H1 (cell line): ENCODE results near the gene CDKL5. TPM values are rescaled to one million over a fixed set of nuclear protein-coding genes. Genes with fewer than 3 reads are reported as not detected.
"Not testable (repeated sequence)": the region's sequence is repeated elsewhere in the genome, so short reads cannot be mapped to it uniquely, and the experiment has no call there.

Source experiments
- CTCF ChIA-PET: fragments of 300-600 bp; sonication (Branson Sonifier 250); formaldehyde crosslinking; loops from one replicate; lab custom pipeline; 2021; ENCODE audit not compliant: partially characterized antibody; lab: Charles Lee
- POLR2A ChIA-PET: fragments of 300-600 bp; sonication (Branson Sonifier 250); formaldehyde crosslinking; loops from one replicate; lab custom pipeline; 2021; ENCODE audit warnings: inconsistent platforms; ENCODE audit not compliant: partially characterized antibody; lab: Charles Lee
- DNase-seq, 2 experiments: peaks; one replicate each; pipeline versions ENCODE4 v3.0.0 to v3.0.0-alpha.2; 2010 to 2022; ENCODE audit warnings: low spot score in 2 of 2, low read depth in 1 of 2, mixed read lengths in 1 of 2
- FAIRE-seq: peaks from 2 replicates; lab custom pipeline; 2011; peaks lifted over from hg19 to GRCh38; lab: Jason Lieb, UNC
- H2AFZ ChIP-seq: 2 replicates; pipeline ENCODE4 v1.8.1; 2012; ENCODE audit warnings: low read length, inconsistent platforms
- H2AK5ac ChIP-seq: 2 replicates; pipeline ENCODE4 v1.6.1; 2013; ENCODE audit warnings: low read depth, low read length
- H2BK120ac ChIP-seq: replicated peaks from 2 replicates; pipeline ENCODE3; 2013; ENCODE audit warnings: low read depth, low read length, inconsistent platforms
- H2BK12ac ChIP-seq: 2 replicates; pipeline ENCODE4 v1.6.1; 2013; ENCODE audit warnings: low read depth, low read length
- H2BK15ac ChIP-seq: 2 replicates; pipeline ENCODE4 v1.6.1; 2013; ENCODE audit warnings: low read length
- H2BK20ac ChIP-seq: 2 replicates; pipeline ENCODE4 v1.6.1; 2013; ENCODE audit warnings: low read length
- H2BK5ac ChIP-seq: 2 replicates; pipeline ENCODE4 v1.6.1; 2013; ENCODE audit warnings: low read depth, low read length
- H3K14ac ChIP-seq: 2 replicates; pipeline ENCODE4 v1.6.1; 2013; ENCODE audit warnings: inconsistent platforms; ENCODE audit not compliant: insufficient read length
- H3K18ac ChIP-seq: 2 replicates; pipeline ENCODE4 v1.6.1; 2013; ENCODE audit warnings: low read length; ENCODE audit errors: extremely low read depth
- H3K23ac ChIP-seq: 2 replicates; pipeline ENCODE4 v1.6.1; 2013; ENCODE audit warnings: inconsistent platforms; ENCODE audit not compliant: insufficient read length
- H3K23me2 ChIP-seq: 2 replicates; pipeline ENCODE4 v1.6.1; 2013; ENCODE audit warnings: low read depth, low read length
- H3K27ac ChIP-seq: 2 replicates; pipeline ENCODE4 v1.6.1; 2011; ENCODE audit warnings: low read depth, low read length, inconsistent platforms
- H3K27me3 ChIP-seq, 4 experiments: replicated peaks in 1 of 4; 1 replicate in 1 of 4; 2 replicates in 3 of 4; pipeline versions ENCODE4 v1.6.1 to v1.8.1; 2011 to 2013; ENCODE audit warnings: low read length in 3 of 4, mild to moderate bottlenecking in 3 of 4, inconsistent platforms in 2 of 4, mixed read lengths in 2 of 4, moderate library complexity in 1 of 4; ENCODE audit not compliant: control insufficient read depth in 3 of 4, insufficient read depth in 3 of 4; ENCODE audit errors: extremely low read depth in 1 of 4
- H3K36me3 ChIP-seq, 4 experiments: 2 replicates each; pipeline versions ENCODE4 v1.6.1 to v1.8.1; 2011 to 2013; ENCODE audit warnings: mild to moderate bottlenecking in 4 of 4, low read length in 3 of 4, moderate library complexity in 2 of 4, control low read depth in 1 of 4, inconsistent platforms in 1 of 4; ENCODE audit not compliant: insufficient read depth in 4 of 4, control insufficient read depth in 2 of 4
- H3K4ac ChIP-seq: replicated peaks from 2 replicates; pipeline ENCODE3; 2013; ENCODE audit warnings: low read length, low read depth, mixed read lengths, inconsistent platforms; ENCODE audit not compliant: insufficient read length
- H3K4me1 ChIP-seq, 4 experiments: replicated peaks in 1 of 4; 1 replicate in 1 of 4; 2 replicates in 3 of 4; pipeline versions ENCODE4 v1.6.1 to v1.8.1; 2011 to 2013; ENCODE audit warnings: low read length in 3 of 4, inconsistent platforms in 2 of 4, mixed read lengths in 1 of 4; ENCODE audit not compliant: insufficient read depth in 4 of 4, control insufficient read depth in 3 of 4
- H3K4me2 ChIP-seq, 2 experiments: 2 replicates each; pipeline versions ENCODE4 v1.6.1 to v1.8.1; 2011 to 2013; ENCODE audit warnings: low read depth in 2 of 2, low read length in 2 of 2, control low read depth in 1 of 2, inconsistent platforms in 1 of 2, mild to moderate bottlenecking in 1 of 2; ENCODE audit not compliant: insufficient read depth in 1 of 2
- H3K4me3 ChIP-seq, 4 experiments: fragments of 200-600, 300-600 bp in 1 of 4; sonication (generic), shearing (Covaris generic), sonication (Bioruptor Twin) in 1 of 4; 2 replicates each; pipeline versions ENCODE4 v1.5.1 to v1.8.1; 2011 to 2016; ENCODE audit warnings: low read length in 4 of 4, low read depth in 3 of 4, control low read depth in 2 of 4, inconsistent platforms in 2 of 4, mild to moderate bottlenecking in 2 of 4, mixed read lengths in 1 of 4, moderate library complexity in 1 of 4; ENCODE audit not compliant: insufficient read depth in 2 of 4; ENCODE audit errors: extremely low read depth in 1 of 4
- H3K56ac ChIP-seq: replicated peaks from 2 replicates; pipeline ENCODE3; 2013; ENCODE audit warnings: low read depth, mild to moderate bottlenecking, mixed read lengths, low read length, inconsistent platforms; ENCODE audit not compliant: insufficient read length
- H3K79me1 ChIP-seq: 2 replicates; pipeline ENCODE4 v1.6.1; 2013; ENCODE audit warnings: low read depth, low read length, control low read depth
- H3K79me2 ChIP-seq, 2 experiments: 2 replicates each; pipeline versions ENCODE4 v1.6.1 to v1.8.1; 2012 to 2013; ENCODE audit warnings: low read length in 2 of 2, mild to moderate bottlenecking in 2 of 2, inconsistent platforms in 1 of 2; ENCODE audit not compliant: insufficient read depth in 2 of 2, control insufficient read depth in 1 of 2
- H3K9ac ChIP-seq, 4 experiments: replicated peaks in 1 of 4; 1 replicate in 1 of 4; 2 replicates in 3 of 4; pipeline versions ENCODE4 v1.6.1 to v1.8.1; 2011 to 2013; ENCODE audit warnings: low read depth in 3 of 4, low read length in 3 of 4, control low read depth in 2 of 4, mild to moderate bottlenecking in 2 of 4, moderate library complexity in 2 of 4, inconsistent platforms in 1 of 4; ENCODE audit errors: extremely low read depth in 1 of 4
- H3K9me3 ChIP-seq, 2 experiments: 2 replicates each; pipeline versions ENCODE4 v1.6.1 to v1.8.1; 2012 to 2013; ENCODE audit warnings: mild to moderate bottlenecking in 2 of 2, moderate library complexity in 2 of 2, control low read depth in 1 of 2, inconsistent platforms in 1 of 2, low read depth in 1 of 2, low read length in 1 of 2, mixed read lengths in 1 of 2; ENCODE audit not compliant: insufficient read depth in 2 of 2
- H4K20me1 ChIP-seq, 2 experiments: replicated peaks in 1 of 2; 2 replicates each; pipeline versions ENCODE3 to v1.8.1; 2011 to 2013; ENCODE audit warnings: inconsistent platforms in 2 of 2, low read length in 2 of 2, mild to moderate bottlenecking in 1 of 2; ENCODE audit not compliant: insufficient read depth in 2 of 2, control insufficient read depth in 1 of 2
- H4K5ac ChIP-seq: 2 replicates; pipeline ENCODE4 v1.6.1; 2013; ENCODE audit warnings: low read length, low read depth, mixed read lengths, inconsistent platforms; ENCODE audit not compliant: insufficient read length
- H4K8ac ChIP-seq: 2 replicates; pipeline ENCODE4 v1.8.0; 2013; ENCODE audit warnings: mild to moderate bottlenecking, moderate library complexity, low read length, inconsistent platforms; ENCODE audit not compliant: insufficient read depth; ENCODE audit errors: extremely low read depth
- H4K91ac ChIP-seq: replicated peaks from 2 replicates; pipeline ENCODE3; 2013; ENCODE audit warnings: low read length, mixed read lengths, inconsistent platforms; ENCODE audit not compliant: insufficient read length
- WGBS, 2 experiments: shearing (Covaris generic) in 1 of 2; methylation state at CpG; one replicate each; pipeline versions ENCODE4 v1.1.6 to v1.1.7; 2013 to 2015; ENCODE audit warnings: low lambda C conversion rate in 2 of 2, mixed read lengths in 2 of 2, inconsistent platforms in 1 of 2, low coverage in 1 of 2, missing lambda C conversion rate in 1 of 2; ENCODE audit not compliant: insufficient replicate concordance in 2 of 2, insufficient coverage in 1 of 2, insufficient read length in 1 of 2; ENCODE audit errors: extremely low coverage in 1 of 2, missing lambda C conversion rate in 1 of 2; 5-methylcytosine and 5-hydroxymethylcytosine counted together
- polyA plus RNA-seq, 7 experiments: library from polyadenylated mRNA; depleted of rRNA in 3 of 7; stranded (reverse) in 5 of 7; unstranded in 2 of 7; fragments of >200 nt in 5 of 7; fragments of 200-250 nt in 2 of 7; gene quantifications; 1 replicate in 5 of 7; 2 replicates in 1 of 7; 4 replicates in 1 of 7; pipeline versions ENCODE4 v1.2.1 to v1.2.3, GENCODE V29; 2011 to 2013; ENCODE audit warnings: missing spikeins in 2 of 7, mixed read lengths in 2 of 7
- total RNA-seq: library from RNA; stranded (reverse); fragmentation: NEBNext Ultra II Directional; extraction: Animal tissue kit (Norgen Biotek cat#: 25700); gene quantifications from 2 replicates; pipeline ENCODE4 v1.2.1, GENCODE V29; 2021

CDKL5 gene
- total and polyA plus RNA-seq, 2 of the 8 experiments (the other 6 are each of a cell fraction or from before 2014, with no cell fraction given): 5.5 to 15.6 TPM

- H3K56ac ChIP-seq, H4K8ac ChIP-seq, H2BK5ac ChIP-seq, H3K4me2 ChIP-seq, H4K91ac ChIP-seq, POLR2A ChIA-PET, H3K79me1 ChIP-seq, H3K23me2 ChIP-seq, H3K4me1 ChIP-seq, H2AK5ac ChIP-seq, H2AFZ ChIP-seq, H3K27me3 ChIP-seq, H3K36me3 ChIP-seq, H3K9me3 ChIP-seq, H4K5ac ChIP-seq, H2BK15ac ChIP-seq, H3K27ac ChIP-seq, FAIRE-seq, H2BK120ac ChIP-seq, H2BK12ac ChIP-seq, H3K18ac ChIP-seq, H4K20me1 ChIP-seq, DNase-seq, H3K14ac ChIP-seq, H3K9ac ChIP-seq, H3K4ac ChIP-seq, H2BK20ac ChIP-seq, CTCF ChIA-PET, H3K4me3 ChIP-seq, H3K23ac ChIP-seq: not testable (repeated sequence)
- peaks cover 0 to 72% of the 10 kb centered on the region in 2 experiments; a peak in 2 of 4 replicates for H3K79me2 ChIP-seq
- WGBS, 2 experiments: 93% methylated on average over 9 of the region's 14 CpGs; no CpG with 5 or more reads in 1 of the 2 experiments
Observed at GRCh38 chrX:18433288-18433687, 7.9 kb downstream of the CDKL5 start.
